HG03520 (cell line): ENCODE results near the gene SLC35F3.

Experiments
- ATAC-seq: cut with Tn5 transposase; IDR thresholded peaks from one replicate; pipeline ENCODE4 v1.9.1; 2021; ENCODE audit warnings: mild to moderate bottlenecking, moderate library complexity; ENCODE audit not compliant: unreplicated experiment

The SLC35F3 gene

GRCh38 chr1:234216116-234216703 lies 311.7 kb downstream of the SLC35F3 start:
- no peak for ATAC-seq

GRCh38 chr1:234217316-234217840 lies 312.9 kb downstream of the SLC35F3 start:
- ATAC-seq, result no peak

DNA sequence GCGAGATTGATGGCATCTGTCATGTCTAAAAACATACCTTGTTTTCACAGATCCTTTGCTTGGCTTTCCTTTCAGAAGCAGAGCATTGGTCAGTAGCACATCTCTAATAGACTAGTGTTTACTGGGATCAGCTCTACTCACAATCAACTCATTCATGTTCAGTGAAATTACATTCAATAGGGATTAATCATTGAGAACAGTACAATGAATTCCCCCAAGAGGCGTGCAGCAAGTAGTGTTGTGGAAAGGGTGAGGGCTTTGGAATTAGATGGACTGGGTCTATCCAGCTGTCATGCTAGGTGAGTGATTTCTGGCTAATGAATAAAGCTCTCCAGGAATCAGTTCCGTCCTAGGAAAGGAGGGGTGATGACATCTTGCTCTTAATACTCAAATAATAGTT lies 313.6 kb downstream of the SLC35F3 start:
- ATAC-seq, result no peak

- ATAC-seq, result no peak
Measured at GRCh38 chr1:234219711-234220110, 315.2 kb downstream of the SLC35F3 start.

GRCh38 chr1:234221601-234222000 lies 317.1 kb downstream of the SLC35F3 start:
- ATAC-seq, result no peak

DNA sequence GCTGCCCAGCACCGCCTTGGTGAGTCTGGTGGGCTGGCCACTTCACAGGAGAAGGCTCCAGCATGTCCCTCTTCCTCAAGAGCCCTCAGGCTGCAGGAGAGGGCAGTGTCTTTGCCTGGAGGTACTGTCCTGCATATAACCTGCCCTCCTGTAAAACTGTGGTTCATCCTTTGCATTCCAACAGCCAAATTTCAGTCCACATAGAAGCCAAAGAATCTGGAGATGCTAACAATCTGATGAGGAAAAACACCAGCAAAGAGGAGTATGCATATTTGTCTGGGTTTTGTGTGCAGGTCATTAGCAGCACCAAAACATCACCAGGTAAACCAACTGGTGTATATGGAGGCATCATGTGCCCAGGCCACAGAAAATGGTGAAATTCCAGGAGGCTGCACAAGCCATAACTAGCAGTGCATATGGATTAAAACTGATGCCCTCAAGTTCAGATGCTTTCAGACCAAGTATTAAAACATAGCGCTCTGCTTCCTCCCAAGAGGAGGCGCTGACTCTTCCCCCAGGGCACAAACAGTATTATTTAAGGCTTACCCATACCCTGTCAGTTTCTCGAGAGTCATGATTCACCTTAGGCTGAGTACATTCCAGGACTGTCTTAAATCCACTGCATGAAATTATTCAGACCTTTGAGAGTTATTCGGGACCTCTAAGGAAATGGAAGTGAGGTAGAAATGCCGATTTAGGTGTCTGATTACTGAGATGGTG lies 318.2 kb downstream of the SLC35F3 start:
- ATAC-seq, result no peak

- ATAC-seq, result no peak
Measured at GRCh38 chr1:234226113-234226818, 321.8 kb downstream of the SLC35F3 start.

DNA sequence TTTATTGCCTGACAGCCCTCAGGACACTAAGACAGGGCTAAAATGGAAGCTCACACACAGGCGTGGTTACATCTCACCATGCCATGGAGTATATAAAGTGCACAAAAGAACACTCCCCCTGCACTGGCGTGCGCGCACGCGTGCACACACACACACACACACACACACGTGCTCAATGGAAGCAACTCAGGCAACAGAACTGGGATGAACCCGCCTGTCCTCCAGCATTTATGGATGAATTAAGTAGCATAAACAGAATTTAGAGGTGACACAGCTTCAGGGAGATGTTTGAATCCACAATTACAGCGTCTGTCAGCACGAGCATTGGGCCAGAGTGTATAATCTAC lies 322.3 kb downstream of the SLC35F3 start:
- no peak for ATAC-seq

DNA sequence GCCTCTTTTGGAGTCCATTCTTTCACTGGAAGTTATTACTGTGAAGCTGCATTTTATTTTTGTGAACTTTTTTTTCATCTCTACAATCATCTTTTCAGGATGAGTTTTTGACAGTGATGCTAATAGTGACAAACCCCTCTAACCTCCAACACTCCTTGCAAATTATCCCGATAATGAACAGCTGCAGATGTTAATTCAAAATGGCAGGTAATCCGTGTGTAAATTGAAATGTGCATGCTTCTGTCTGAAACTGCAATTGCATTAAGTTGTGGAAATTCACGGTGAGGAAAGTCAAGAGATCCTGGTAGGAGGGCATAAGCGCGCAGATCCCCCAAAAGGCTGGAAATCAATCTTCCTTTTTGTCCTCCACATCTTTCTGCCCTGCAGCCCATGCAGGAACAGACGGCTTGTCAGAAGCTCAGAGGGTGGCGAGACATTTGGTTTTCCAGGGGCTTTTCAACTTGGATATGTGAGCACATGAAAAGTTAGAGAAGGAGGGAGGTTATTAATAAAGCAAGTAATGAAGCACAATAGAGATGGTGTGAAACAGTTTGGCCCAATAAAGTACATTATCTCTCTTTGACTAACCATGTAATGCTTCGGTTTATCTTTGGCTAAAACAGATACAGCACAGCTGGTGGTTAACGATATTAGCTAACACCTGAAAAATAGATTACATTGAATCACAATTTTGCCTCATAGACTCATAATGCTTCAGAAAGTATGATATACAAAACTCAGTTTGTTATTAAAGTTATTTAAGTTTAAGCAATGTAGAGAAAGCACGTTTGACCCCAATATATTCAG lies 325.3 kb downstream of the SLC35F3 start:
- no peak for ATAC-seq

DNA sequence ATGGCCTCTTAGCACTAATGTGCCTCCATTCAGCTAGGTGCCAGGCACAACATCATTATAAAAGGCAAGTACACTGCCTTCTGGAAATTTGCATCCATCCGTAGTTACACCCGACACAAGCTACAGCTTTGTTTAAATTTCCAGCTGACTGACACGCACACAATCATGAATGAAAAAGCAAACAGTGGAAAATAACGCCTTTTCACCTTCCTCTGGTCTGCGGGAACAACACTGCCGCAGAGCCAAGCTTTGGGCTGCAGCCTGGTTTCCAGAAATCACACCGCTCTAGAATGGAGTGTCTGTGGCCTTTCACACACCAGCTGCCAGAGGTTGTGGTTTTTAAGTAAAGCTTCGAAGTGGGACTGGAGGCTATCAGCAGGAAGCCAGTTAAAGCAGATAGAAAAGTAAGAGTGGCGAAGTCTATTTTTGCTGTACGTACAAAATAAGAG lies 326.0 kb downstream of the SLC35F3 start:
- no peak for ATAC-seq

GRCh38 chr1:234231061-234231892 lies 326.8 kb downstream of the SLC35F3 start:
- ATAC-seq, result no peak

- no peak for ATAC-seq
Measured at GRCh38 chr1:234231893-234232276, 327.4 kb downstream of the SLC35F3 start.

- ATAC-seq, result no peak
Measured at GRCh38 chr1:234234199-234234598, 329.7 kb downstream of the SLC35F3 start.

- no peak for ATAC-seq
Measured at GRCh38 chr1:234235434-234235881, 331.0 kb downstream of the SLC35F3 start.

DNA sequence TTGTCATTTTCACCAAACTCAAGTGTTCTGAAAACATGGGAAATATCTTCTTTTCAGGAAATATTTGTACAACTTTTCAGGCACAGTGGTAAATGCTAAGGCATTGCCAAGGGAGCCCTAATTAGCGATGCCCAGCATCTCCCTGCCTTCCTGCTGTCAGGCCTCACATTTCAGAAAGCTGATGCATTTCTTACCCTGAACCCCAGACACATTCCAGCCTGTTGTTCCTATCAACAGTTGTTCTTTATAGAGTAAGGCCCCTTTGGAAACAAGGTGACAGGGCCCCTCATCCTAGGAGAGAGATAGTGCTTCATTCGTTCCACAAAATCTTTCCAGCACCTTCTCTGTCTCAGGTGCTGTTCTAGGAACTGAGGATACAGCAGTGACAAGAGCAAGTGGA lies 332.9 kb downstream of the SLC35F3 start:
- ATAC-seq, result no peak

- no peak for ATAC-seq
Measured at GRCh38 chr1:234238060-234238459, 333.6 kb downstream of the SLC35F3 start.

GRCh38 chr1:234239515-234239914 lies 335.0 kb downstream of the SLC35F3 start:
- ATAC-seq, result no peak

DNA sequence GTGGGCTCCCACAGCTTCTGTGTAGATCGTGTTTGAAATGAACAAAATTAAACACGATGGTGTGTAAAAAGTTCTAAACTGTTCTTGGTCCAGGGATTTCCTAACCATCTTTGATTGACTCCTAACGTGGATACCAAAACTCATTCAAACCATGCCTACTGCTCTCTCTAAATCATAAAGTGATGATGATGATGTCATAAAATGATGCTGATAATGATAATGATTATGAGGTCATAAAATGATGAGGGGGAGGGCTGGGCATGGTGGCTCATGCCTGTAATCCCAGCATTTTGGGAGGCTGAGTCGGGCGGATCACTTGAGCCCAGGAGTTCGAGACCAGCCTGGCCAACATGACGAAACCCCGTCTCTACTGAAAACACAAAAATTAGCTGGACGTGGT lies 335.5 kb downstream of the SLC35F3 start:
- no peak for ATAC-seq

DNA sequence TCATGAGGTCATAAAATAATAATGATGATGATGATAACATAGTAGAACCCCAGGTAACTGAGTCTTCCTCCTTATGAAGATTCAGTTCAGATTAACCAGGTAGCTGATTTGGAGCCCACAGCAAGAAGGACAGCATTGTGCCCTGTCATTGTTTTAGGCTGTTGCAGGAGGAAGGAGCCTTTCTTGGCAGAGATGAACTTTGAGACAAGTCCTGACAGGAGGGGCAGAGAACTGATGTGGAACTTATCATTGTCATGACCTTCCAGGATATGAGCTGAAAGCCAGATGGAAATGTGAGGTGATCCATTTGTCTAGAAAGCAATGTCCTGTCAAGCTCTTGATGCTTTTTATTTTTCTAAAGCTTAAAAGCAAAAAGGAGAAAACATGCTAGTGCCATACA lies 336.2 kb downstream of the SLC35F3 start:
- ATAC-seq, result no peak

DNA sequence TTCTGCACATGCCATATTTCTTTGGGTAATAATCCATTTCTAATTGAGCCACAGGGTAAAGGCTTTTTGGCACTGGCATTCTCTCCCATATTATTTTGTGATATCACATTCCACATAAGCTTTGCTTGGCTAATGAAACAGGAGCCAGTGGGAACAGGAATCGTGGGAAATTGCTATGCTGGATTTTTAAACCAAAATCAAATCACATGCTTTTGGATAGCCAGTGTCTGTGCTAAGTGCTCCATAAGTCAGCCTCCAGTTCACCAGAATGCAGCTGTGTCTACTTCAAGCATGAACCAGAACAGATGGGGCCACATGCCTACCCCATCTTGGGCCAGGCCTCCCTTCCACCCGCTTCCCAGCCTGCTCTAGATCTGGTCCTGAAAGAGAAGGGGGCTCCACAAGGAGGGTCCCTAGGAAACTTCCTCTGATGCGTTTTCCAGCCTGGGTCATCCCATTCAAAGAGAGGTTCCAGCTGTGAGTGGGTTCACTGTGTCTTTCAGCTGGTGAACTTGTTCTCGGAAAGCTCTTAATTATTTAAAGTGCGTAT lies 337.5 kb downstream of the SLC35F3 start:
- no peak for ATAC-seq
